ENCODE measurements around the gene TMEM63C.

The TMEM63C gene

DNA sequence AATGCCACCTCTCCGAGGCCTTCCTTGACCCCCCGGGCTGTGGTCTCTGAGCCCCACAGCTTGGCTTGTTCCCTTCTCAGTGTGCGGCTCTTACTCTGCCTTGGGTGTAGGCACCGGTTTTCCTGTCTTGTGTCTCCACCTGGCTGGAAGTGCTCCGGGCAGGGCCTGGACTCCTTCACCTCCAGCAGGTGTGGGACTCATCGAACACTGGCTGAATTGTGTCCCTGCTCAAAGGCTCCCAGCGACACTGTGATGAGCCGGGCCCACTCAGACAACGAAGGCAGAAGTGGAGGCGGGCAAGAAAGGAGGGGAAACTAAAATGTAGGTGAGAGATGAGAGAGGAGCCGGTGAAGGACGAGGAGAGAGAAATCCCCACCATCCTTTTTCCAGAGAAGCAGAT lies 18.0 kb downstream of the TMEM63C start:
- ATAC-seq: no peak

GRCh38 chr14:77200406-77200985 lies 18.9 kb downstream of the TMEM63C start:
- ATAC-seq: no peak

GRCh38 chr14:77201696-77202095 lies 20.1 kb downstream of the TMEM63C start:
- no peak for ATAC-seq

DNA sequence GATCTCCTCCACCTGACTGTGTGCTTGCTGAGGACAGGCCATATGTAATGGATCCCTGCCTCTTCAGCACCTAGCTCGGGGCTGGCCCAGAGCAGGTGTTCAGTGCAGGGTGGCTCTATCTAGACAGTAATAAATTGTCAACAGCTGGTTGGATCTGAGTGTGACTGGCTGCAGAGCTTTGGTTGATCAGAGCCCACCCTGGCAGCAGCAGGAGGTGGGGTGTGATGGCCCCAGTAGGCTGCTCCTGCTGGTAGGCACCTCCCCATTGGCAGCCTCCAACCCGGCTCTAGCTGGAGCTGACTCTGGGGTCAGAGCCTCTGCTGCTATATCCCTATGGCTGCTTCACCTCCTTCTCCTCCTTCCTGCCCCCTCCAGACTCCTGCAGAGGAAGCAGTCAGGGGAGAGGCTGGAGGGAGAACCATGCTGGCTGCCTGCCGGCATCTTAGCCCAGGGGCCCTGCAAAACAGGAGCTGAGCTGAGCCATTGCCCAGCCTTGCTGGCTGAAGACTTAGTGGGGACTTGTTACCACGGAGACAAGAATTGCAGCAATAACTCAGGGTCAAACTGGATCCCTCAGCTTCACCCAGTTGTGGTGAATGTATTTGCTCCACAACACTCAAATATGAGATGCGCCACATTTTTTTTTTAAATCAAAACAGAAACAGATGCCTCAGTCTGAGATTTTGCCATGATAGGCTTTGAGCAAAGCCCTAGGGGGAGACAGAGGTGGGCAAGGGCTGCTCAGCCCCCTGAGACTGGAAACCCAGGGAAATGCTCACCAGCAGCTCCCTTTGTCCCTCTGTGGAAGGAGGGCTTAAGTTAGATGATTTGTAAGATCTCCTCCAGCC lies 22.2 kb downstream of the TMEM63C start:
- ATAC-seq: no peak

DNA sequence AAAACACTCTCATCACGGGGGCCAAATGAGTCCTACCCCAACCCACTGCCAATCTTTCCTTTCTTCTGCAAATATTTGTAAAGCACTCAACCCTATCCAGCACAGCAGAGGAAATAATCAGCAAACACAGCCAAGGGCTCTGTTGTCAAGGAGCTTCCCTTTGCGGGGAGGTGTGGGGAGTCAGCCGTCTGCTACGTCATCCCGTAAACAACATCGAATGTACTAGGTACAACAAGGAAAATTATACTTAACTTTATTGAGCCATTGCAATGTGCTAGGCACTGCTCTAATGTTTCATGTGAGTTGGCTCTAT lies 22.8 kb downstream of the TMEM63C start:
- no peak for ATAC-seq

- ATAC-seq: no peak
These were observed 23.3 kb downstream of the TMEM63C start for GRCh38 chr14:77204907-77205306.

DNA sequence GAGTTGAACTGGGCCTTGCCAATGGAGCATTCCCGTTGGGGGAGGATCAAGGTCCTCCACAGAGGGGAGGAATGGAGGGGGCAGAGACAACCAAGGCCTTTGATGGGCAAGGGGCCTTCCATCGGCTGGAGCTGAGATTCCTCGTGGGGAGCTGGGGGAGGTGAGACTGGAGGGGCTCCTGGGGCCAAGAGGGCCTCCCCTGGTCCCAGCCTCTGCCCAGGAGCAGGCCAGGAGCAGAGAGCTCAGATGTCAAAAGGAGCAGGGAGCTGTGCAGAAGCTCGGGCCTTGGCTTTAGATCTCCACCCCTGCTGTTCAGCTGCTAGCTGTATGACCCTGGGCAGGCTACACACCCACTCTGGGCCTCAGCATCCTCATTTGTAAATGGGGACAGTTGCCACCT lies 24.0 kb downstream of the TMEM63C start:
- no peak for ATAC-seq

DNA sequence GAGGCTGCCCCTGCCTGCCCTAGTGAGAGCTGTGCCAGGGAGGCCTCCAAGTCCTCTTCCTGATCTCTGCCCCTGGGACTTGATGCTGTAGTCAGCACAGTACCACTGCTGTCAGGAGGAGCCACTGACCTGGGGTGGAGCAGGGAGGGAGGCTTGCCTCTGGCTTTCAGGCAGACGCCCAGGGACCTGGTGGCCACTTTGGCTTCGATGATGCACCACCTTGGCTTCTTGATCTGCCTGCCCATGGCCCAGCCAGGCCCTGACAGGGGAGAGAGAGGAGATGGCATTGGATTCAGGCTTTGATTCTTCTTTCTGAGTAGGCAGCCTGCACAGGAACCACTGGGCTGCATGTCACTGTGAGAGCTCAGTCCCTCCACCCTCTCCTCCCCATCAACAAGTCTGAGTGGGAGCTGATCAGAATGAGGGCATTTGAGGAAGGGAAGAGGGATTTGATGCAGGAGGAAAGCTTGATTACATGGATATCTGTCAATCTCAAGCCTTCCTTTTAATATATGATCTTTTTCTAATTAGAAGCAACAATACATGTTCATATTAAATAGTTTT lies 24.7 kb downstream of the TMEM63C start:
- no peak for ATAC-seq

- ATAC-seq: no peak
These were observed 25.3 kb downstream of the TMEM63C start for GRCh38 chr14:77206877-77207389.

- no peak for ATAC-seq
These were observed 26.8 kb downstream of the TMEM63C start for GRCh38 chr14:77208291-77208978.

DNA sequence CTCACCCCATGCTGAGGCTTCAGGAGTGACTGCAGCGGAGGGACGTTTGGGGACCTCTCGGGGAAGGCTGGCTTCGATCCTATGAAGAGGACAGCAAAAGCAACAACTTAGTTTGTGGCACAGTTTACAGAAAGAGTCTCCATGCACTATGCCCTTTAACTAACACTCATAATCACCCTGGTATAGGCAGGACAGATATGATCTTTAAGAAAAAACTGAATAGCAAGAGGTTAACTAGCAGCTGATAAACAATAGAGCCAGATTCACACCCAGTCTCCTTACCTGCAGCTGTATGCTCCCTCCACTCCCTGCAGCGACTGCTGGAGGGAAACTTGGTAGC lies 27.4 kb downstream of the TMEM63C start:
- no peak for ATAC-seq

- ATAC-seq: no peak
These were observed 30.7 kb downstream of the TMEM63C start for GRCh38 chr14:77212097-77212870.

DNA sequence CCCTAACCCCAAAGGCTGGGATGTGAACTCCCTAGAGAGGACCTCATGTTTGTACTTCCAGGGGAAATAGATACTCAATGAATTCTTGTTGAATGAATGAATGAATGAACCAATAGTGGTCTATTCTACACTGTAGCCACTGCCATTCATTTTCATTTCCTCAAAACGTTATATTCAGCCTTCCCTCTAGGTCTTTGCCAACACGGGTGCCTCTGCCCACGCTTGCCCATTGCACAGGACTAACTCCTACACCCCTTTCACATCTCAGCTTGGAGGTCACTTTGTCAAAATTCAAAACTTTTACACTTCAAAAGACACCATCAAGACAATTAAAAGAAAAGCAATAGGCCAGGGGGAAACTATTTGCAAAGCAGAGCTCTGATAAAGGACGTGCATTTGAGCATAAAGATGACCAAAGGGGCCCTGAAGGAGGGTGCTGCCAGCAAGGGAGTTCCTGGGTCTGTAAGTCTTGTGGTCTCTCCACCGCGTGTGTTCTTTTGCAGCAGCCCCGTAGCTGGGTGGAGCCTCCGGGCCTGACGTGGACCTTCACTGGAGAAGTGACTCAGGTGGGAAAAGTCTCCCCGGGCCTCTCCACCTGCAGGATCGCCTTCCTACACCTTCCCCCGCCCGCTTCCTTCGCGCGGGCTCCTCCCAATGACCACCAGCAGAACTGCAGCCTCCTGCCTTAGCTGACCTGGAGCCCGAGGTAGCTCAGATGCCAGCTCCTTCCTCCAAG lies 31.5 kb downstream of the TMEM63C start:
- ATAC-seq: peak in 1 of 2 donors; percentile 33

- no peak for ATAC-seq
These were observed 32.0 kb downstream of the TMEM63C start for GRCh38 chr14:77213679-77214016.

GRCh38 chr14:77214216-77214615 lies 32.6 kb downstream of the TMEM63C start:
- no peak for ATAC-seq

DNA sequence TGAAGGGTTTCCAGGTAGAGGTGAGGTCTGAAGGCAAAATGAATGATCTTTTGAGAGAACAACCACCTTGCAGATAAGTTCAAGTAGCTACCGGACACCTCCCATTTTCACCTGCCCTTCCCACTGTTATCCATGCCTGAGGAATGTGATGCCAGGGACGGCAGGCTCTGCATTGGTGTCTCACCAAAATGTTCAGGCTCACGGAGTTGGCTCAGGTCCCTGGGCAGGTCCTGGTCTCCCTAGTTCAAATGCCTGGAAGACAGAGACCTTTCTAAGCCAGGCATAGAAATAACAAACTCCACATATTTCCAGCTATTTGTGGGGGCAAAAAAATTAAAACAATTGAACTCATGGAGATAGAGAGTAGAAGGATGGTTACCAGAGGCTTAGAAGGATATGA lies 36.0 kb downstream of the TMEM63C start:
- no peak for ATAC-seq

- no peak for ATAC-seq
These were observed 38.0 kb downstream of the TMEM63C start for GRCh38 chr14:77219591-77219990.

DNA sequence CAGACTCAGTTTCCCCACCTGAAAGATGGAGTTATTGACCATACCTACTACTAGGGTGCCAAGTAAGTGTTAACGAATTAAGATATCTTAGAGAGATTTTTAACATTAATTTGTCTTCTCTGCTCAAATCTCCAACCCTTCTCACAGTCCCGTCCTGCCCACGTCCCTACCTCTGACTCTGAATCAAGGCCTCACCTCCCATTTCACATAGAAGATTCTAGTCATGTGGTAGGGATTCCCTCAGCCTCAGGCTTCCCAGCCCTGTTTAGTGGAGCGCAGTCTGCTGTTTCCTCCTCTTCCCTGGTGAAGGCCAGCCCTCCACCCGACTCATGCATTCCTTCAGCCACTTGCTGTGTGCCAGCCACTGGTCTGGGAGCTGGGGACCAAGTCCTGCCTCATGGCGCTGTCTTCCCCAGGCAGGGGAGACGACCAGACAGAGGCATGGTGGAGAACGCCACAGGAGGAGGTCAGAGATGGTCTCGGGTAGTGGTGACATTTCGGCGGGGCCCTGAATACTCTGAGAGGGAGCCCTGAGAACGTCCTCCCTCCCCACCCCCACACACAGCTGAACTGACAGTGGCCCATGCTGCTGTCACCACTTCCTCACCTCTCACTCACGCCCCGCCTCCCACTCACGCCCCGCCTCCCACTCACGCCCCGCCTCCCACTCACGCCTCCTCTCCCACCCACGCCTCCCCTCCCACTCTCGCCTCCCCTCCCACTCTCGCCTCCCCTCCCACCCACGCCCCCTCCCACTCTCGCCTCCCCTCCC lies 38.8 kb downstream of the TMEM63C start:
- no peak for ATAC-seq

GRCh38 chr14:77221241-77221871 lies 39.8 kb downstream of the TMEM63C start:
- ATAC-seq: no peak

GRCh38 chr14:77222546-77223225 lies 41.1 kb downstream of the TMEM63C start:
- ATAC-seq: no peak

All from activated CD4-positive, CD25-positive, alpha-beta regulatory T cell treated with anti-CD3 and anti-CD28 coated beads, Interleukin-2, amount 50 U/mL, for 24 hours (primary cell).